HepG2 (cell line): ENCODE measurements around the gene MRPL43. TPM values are rescaled to one million over a fixed set of nuclear protein-coding genes. Genes with fewer than 3 reads are reported as not detected.

Experiments
- AGO1 ChIP-seq: fragments of 200-400 bp; formaldehyde crosslinking; IDR thresholded peaks from 2 replicates; pipeline ENCODE4 v1.6.1; 2017; ENCODE audit warnings: mild to moderate bottlenecking, low read depth, low read length, moderate library complexity; ENCODE audit not compliant: poor library complexity, severe bottlenecking
- CAMTA2 ChIP-seq: sonication (generic); formaldehyde crosslinking; IDR thresholded peaks from 2 replicates; pipeline ENCODE4 v1.4.0; 2020; ENCODE audit warnings: mild to moderate bottlenecking, missing genetic modification reagents, borderline replicate concordance
- CHD2 ChIP-seq: IDR thresholded peaks from 2 replicates; pipeline ENCODE4 v1.6.1; 2011; ENCODE audit warnings: low read depth, low read length, improper control_type of control experiment
- DZIP1 ChIP-seq: sonication (generic); formaldehyde crosslinking; IDR thresholded peaks from 2 replicates; pipeline ENCODE4 v1.5.0; 2020; ENCODE audit warnings: mild to moderate bottlenecking, missing genetic modification reagents
- EEA1 ChIP-seq: sonication (generic); formaldehyde crosslinking; IDR thresholded peaks from 2 replicates; pipeline ENCODE4 v1.5.1; 2020; ENCODE audit warnings: mild to moderate bottlenecking, missing genetic modification reagents, borderline replicate concordance
- IKZF1 ChIP-seq: fragments of 450-650 bp; IDR thresholded peaks from 2 replicates; pipeline ENCODE4 v1.7.1; 2016
- KLF13 ChIP-seq: sonication (generic); formaldehyde crosslinking; IDR thresholded peaks from 2 replicates; pipeline ENCODE4 v1.4.0; 2020; ENCODE audit warnings: mild to moderate bottlenecking, missing genetic modification reagents
- KLF6 ChIP-seq: IDR thresholded peaks from 2 replicates; pipeline ENCODE4 v1.8.0; 2016; ENCODE audit warnings: missing biosample characterization, missing genetic modification reagents
- PLRG1 ChIP-seq: fragments of 450-650 bp; conservative IDR thresholded peaks from 2 replicates; pipeline ENCODE4 v1.6.1; 2016
- TOPORS ChIP-seq: sonication (generic); formaldehyde crosslinking; IDR thresholded peaks from 2 replicates; pipeline ENCODE4 v1.8.0; 2023; ENCODE audit warnings: mild to moderate bottlenecking, missing genetic modification reagents
- ZKSCAN5 ChIP-seq: sonication (generic); formaldehyde crosslinking; IDR thresholded peaks from 2 replicates; pipeline ENCODE4 v1.5.1; 2020; ENCODE audit warnings: mild to moderate bottlenecking, missing genetic modification reagents
- ZNF180 ChIP-seq: sonication (generic); formaldehyde crosslinking; IDR thresholded peaks from 2 replicates; pipeline ENCODE4 v1.4.0; 2020; ENCODE audit warnings: low read depth, missing genetic modification reagents, borderline replicate concordance
- ZNF367 ChIP-seq: sonication (generic); formaldehyde crosslinking; IDR thresholded peaks from 2 replicates; pipeline ENCODE4 v1.4.0; 2020; ENCODE audit warnings: missing genetic modification reagents, borderline replicate concordance
- ZNF407 ChIP-seq: sonication (generic); formaldehyde crosslinking; IDR thresholded peaks from one replicate; pipeline ENCODE4 v1.5.1; 2020; ENCODE audit warnings: mild to moderate bottlenecking, missing genetic modification reagents; ENCODE audit errors: not compliant biosample characterization
- polyA plus RNA-seq, 8 experiments: library from polyadenylated mRNA; depleted of rRNA in 3 of 8; stranded (reverse) in 7 of 8; unstranded in 1 of 8; fragments of >200 nt; fragmentation: Illumina TruSeq in 4 of 8; extraction: Trizol in 4 of 8; gene quantifications; 2 replicates each; pipeline versions ENCODE4 v1.2.1 to v1.2.3, GENCODE V29; 2011 to 2016; ENCODE audit warnings: low read depth in 4 of 8, missing spikeins in 1 of 8, mixed read lengths in 1 of 8; ENCODE audit not compliant: insufficient read depth in 1 of 8
- total RNA-seq, 5 experiments: library from RNA; depleted of rRNA; stranded (reverse); fragments of >200 nt; fragmentation: Illumina TruSeq; extraction: Trizol; gene quantifications; 2 replicates each; pipeline ENCODE4 v1.2.3, GENCODE V29; 2016; ENCODE audit warnings: low read depth in 1 of 5
- TF ChIP-seq, protein P1 (sequence below): sonication (generic); formaldehyde crosslinking; IDR thresholded peaks from 2 replicates; pipeline ENCODE4 v1.8.0; 2022; ENCODE audit warnings: mild to moderate bottlenecking, missing genetic modification reagents, moderate library complexity

Gene MRPL43
- total and polyA plus RNA-seq, 2 of the 13 experiments (the other 11 are each of a cell fraction or from before 2014, with no cell fraction given) = 71.0 to 73.7 TPM

GRCh38 chr10:101012525-101013364 is 25.4 kb upstream of the MRPL43 start (continued):
- TF ChIP-seq ZNF407 (CRISPR knock-in tag) = no peak
- TF ChIP-seq CAMTA2 = no peak
- no peak for TF ChIP-seq ZNF367
- TF ChIP-seq CHD2 = no peak
- no peak for TF ChIP-seq KLF13 (CRISPR knock-in tag)
- TF ChIP-seq KLF6 (CRISPR knock-in tag) = no peak
- no peak for TF ChIP-seq ZKSCAN5 (CRISPR knock-in tag)
- TF ChIP-seq, protein P1, sequence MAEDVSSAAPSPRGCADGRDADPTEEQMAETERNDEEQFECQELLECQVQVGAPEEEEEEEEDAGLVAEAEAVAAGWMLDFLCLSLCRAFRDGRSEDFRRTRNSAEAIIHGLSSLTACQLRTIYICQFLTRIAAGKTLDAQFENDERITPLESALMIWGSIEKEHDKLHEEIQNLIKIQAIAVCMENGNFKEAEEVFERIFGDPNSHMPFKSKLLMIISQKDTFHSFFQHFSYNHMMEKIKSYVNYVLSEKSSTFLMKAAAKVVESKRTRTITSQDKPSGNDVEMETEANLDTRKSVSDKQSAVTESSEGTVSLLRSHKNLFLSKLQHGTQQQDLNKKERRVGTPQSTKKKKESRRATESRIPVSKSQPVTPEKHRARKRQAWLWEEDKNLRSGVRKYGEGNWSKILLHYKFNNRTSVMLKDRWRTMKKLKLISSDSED (CRISPR knock-in tag) = no peak
- no peak for TF ChIP-seq PLRG1
- TF ChIP-seq ZNF180 (CRISPR knock-in tag) = no peak
- TF ChIP-seq EEA1 (CRISPR knock-in tag) = no peak
- no peak for TF ChIP-seq IKZF1
- TF ChIP-seq TOPORS (CRISPR knock-in tag) = no peak
- TF ChIP-seq DZIP1 (CRISPR knock-in tag) = no peak
- TF ChIP-seq AGO1 = no peak
